SHP77 (cell line): Measurements from ENCODE around the gene UVRAG.
A peak's percentile ranks its signal among the peaks of the same experiment; 100 is the strongest.

Source experiments
- DNase-seq, 2 experiments: peaks; one replicate each; lab custom pipeline; 2025; lab: John Stamatoyannopoulos, UW

Gene UVRAG

DNA sequence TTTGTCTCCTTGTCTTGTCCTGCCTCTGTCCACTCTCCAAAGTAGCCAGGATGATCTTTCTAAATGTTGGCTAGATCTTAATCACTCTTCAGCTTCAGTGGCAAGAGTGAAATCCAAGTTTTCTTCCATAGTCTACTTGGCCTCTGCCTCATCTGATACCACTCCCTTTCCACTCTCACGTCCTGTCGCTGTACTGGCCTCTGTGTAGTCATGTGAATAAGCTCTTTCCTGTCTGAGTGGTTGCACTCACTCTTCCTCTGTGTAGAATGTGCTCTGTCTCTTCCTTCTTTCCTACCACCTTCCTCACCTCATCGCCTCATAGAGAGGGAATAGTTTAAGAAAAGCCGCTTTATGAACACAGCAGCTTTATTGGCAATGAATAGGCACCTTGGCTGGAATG is 304.8 kb downstream of the UVRAG start:
- DNase-seq = no peak

- no peak for DNase-seq
Measured at GRCh38 chr11:76120513-76121101, 305.6 kb downstream of the UVRAG start.

DNA sequence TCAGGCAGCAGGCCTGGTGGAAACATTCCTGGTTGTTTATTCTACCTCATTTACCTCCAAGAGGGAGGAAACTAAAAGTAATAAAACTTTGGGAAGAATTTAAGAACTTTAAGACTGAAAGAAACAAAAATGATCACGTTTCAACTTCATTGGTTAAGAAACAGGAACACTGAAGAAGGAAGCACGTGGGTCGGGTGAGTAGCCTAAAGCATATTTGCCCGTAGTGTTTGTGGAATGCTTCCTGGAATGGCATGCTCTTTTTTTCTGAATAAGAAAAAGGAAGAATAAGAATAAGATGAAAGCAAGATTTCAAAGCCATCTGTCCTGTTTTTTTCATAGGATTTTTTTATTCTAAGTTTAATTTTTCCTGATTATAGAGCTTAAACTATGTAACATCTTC is 308.2 kb downstream of the UVRAG start:
- no peak for DNase-seq

GRCh38 chr11:76124905-76125770 is 310.1 kb downstream of the UVRAG start:
- no peak for DNase-seq

DNA sequence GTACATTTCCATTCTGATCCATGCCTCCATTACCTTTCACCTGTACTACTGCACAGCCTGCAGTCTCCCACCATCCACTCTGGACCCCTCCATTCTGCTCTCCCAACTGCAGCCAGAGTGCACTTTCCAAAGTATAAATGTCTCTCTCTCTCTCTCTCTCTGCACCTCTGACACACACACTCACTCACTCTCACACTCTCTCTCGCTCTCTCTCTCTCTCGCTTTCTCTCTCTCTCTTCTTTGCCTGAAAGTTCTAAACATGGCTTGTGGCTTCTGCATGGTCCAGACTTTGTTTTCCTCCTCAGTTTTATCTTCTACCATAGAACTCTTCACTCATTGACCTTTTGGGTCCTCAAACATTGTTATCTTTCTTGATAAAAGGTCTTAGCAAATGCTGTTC is 314.7 kb downstream of the UVRAG start:
- DNase-seq = no peak

- no peak for DNase-seq
Measured at GRCh38 chr11:76131142-76131541, 316.1 kb downstream of the UVRAG start.

DNA sequence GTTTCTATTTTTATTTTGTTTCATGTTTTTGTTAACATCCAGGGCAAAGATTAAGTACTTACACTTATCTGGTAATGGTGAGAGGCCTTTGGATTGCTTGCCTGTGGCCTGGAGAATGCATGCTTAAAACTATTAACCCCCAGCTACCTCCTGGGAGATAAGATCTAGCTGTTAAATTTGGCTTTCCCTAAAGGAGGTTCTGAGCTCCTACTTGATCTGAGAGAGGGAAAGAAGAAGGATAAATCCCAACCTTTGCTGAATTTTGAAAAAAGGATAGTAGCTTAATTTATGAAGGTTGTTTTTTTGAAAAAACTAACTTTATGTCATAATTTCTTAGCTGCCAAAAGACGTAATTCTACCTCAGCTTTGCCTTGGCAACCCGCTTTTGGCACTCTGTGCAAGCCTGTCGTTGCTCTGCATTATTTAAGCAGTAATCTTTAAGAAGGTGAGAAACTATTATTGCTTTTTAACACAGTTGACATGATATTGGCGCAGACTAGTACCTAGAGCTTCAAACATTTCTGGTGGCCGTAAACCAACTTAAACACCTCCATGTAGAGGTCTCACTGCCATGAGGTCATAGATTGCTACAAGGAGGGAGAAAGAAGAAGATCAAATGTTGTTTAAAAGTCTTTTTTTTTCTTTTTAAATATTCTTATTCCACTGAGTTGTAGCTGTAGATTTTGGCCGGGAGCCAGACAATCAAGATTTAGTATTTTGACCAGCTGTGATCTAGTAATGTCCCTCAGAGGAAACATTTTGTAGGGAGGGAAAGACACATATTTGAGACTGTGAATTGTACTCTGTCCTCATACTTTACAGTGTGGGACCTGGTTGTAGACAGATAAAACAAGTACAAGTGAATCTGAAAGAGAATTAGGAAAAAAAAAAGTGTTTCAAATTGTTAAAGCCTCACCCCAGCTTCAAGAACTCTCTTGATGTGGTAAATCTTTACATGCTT is 316.9 kb downstream of the UVRAG start:
- DNase-seq = no peak

- DNase-seq = no peak
Measured at GRCh38 chr11:76134239-76134638, 319.2 kb downstream of the UVRAG start.

DNA sequence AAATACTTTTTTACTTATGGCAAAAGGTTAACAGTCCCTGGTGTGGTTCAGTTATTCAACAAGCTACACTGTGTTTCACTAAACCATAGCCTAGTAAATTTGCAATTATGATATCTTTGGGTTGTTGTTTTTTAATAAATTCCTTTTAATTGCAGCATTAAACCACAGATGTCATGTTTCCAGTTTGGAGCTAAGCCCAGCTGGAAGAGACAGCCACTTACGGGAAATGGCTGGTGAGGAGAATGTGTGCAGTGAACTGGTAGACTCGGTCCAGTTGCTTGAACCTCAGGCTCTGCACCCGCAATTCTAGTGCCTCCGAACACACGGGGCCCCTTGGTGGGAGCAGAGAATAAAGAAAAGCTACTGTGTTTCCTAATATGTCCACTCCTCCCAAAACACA is 320.5 kb downstream of the UVRAG start:
- DNase-seq = no peak

- no peak for DNase-seq
Measured at GRCh38 chr11:76139314-76139713, 324.3 kb downstream of the UVRAG start.

DNA sequence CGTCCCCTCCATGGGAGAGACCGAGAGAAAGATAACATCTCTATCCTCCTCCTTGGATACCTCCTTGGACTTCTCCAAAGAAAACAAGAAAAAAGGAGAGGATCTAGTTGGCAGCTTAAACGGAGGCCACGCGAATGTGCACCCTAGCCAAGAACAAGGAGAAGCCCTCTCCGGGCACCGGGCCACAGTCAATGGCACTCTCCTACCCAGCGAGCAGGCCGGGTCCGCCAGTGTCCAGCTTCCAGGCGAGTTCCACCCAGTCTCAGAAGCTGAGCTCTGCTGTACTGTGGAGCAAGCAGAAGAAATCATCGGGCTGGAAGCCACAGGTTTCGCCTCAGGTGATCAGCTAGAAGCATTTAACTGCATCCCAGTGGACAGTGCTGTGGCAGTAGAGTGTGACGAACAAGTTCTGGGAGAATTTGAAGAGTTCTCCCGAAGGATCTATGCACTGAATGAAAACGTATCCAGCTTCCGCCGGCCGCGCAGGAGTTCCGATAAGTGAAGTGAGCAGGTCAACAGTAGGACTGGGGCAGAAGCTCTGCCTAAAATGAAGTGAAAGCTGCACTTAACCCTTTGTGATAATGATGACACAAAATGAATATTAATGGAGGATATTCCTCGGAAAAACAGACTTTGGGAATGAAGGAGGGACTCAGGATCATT is 326.0 kb downstream of the UVRAG start:
- DNase-seq = no peak

DNA sequence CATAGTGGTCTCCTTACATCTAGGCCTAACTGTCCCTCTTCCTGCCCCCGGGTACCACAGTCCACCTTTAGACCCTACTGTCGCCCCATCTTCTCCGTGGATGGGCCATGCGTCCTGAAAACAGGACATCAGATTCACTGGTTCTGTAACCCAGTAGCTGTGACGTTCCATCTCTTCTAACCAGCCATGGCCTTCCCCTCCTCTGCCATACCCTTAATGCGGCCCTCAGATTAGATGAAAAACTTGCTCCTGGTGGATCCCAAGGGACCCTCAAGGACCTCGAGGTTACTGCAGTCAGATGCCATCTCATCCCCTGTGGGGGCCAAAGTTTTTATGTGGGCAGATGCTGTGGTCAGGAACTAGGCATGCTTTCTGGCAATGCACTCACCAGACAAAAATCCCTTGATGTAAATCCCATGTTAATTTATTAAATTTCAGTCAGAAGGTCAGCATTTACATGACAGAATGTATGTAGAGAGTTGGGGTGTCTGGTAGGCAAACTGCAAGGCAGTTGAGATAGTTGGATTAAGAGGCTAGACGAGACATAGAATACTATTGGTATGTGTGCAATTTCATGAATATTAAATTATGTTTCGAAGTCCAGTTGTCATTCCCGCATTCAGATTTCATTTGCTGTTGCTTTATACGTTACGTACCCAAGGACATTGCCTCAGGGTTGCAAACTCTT is 327.0 kb downstream of the UVRAG start:
- DNase-seq = no peak

DNA sequence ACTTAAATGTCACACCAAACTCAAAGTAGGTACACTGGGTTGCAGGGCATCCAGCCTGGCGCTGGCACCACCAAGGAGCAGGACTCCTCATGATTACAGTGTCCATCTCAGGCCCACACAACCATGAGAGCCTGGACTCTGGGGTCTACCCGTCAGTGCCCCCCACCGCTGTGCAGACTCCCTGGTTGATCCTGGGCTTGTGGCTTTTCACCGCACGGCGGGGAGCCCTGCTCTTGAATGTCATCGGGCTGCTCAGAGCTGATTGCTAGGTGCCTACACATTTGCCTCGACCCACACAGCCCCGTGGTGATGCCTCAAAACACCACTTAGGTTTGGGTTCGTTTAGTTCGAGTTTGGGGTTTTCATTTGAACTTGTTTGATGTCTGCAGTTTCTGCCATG is 328.3 kb downstream of the UVRAG start:
- no peak for DNase-seq

- DNase-seq = no peak
Measured at GRCh38 chr11:76147106-76147740, 332.2 kb downstream of the UVRAG start.

DNA sequence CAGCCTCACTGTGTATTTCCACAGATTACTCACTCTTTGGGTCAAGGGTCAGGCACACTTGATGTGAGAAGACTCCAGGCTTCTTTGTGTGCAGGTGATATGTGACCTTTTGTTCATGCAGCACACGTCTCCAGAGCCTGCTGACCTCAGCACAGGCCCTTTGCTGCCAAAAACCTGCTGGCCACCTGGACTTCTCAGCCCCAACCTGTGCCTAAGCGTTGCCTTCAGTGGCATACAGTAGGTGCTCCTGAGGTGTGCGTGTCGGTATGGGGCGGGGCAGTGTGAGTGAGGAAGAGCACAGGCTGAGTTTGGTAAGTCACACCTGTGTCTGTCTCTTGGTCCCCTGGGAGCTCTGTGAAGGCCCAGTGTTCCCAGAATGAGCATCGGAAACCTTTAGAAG is 333.2 kb downstream of the UVRAG start:
- DNase-seq = peak in 1 of 2 experiments; percentile 27

DNA sequence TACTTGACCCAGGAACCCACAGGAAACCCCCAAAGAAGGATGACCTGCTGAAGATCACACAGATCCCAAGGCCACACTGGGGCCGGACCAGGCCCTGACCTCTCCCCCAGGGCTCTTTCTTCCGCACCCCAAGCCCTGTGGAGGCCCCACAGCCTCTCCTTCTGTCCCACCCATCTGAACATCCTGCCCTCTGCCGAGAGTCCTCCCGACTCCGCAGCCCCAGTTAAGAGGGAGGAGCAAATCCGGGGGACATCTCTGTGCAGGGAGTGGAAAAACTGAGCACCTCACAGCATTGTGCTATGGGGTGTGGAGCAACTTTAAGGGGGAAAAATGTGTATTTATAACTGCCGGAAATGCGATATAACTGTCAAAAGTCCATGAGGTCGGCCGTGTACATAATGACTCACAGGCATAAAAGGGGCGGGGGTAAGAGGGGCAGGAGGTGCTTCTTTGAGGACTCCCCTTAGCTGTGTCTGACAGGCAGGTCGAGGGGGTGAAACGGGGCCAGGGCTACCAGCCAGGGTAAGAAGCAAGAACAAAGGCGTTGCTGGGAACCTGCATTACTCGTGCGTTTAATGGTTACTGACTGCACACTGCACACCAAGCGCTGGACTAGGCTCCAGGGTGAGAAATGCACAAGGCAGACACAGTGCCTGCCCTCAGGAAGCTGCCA is 334.1 kb downstream of the UVRAG start:
- peak in 1 of 2 experiments; percentile 39 for DNase-seq

DNA sequence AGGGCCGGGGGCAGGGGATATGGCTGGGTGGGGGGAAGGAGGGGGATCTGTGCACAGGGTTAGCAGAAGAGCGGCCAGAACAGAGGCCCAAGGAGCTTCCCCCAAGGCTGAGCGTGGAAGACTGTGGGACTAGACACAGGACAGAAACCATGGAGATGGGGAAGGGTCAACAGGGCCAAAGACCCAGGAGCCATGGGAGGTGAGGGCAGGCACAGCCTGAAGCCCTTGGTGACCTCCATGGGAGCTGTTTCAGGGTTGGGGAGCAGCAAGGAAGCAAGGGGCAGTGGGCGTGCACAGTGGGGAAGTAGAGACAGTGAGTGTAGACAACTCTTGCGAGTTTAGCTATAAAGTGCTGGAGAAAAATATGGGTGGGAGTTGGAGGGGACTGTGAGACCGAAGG is 334.7 kb downstream of the UVRAG start:
- no peak for DNase-seq

DNA sequence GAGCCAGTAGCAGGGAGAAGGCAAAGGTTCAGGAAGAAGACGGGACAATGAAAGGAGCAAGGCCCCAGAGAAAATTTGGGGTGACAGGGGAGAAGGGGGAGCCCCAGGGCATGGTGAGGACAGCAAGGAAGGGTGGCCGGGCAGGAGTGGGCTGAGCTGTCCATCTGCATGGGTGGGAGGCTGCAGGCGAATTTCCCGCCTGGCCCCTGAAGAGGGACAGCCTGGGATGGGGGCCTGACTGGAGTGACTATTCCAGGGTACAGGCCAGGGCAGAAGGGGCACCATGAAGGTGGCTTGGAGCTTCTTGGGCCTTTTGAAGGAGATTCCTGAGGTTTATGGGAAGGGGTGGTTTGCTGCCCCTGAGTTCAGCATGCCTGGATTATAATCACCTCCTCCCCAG is 335.1 kb downstream of the UVRAG start:
- no peak for DNase-seq

DNA sequence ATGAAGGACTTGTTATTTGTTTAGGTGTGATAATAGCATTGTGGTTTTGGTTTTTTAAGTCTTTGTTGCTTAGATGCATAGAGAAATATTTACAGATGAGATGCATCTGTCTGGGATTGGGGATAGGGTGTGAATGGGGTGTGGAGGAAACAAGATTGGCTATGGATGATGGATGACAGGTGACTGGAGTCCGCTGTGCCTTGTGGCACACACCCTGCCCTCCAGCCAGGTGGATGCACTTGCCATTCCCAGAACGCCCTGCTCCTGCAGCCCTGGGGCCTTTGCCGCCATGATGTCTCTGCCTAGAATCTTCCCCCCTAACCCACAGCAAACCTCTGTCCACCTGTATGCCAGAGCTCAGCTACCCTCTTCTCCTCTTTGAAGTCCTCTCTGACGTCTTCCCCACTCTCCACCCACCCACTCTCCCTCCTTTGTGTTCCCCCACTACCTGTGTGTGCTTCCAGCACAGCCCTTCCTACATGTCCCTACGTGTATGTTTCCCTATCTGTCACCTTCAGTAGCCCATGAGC is 336.6 kb downstream of the UVRAG start:
- DNase-seq = no peak

DNA sequence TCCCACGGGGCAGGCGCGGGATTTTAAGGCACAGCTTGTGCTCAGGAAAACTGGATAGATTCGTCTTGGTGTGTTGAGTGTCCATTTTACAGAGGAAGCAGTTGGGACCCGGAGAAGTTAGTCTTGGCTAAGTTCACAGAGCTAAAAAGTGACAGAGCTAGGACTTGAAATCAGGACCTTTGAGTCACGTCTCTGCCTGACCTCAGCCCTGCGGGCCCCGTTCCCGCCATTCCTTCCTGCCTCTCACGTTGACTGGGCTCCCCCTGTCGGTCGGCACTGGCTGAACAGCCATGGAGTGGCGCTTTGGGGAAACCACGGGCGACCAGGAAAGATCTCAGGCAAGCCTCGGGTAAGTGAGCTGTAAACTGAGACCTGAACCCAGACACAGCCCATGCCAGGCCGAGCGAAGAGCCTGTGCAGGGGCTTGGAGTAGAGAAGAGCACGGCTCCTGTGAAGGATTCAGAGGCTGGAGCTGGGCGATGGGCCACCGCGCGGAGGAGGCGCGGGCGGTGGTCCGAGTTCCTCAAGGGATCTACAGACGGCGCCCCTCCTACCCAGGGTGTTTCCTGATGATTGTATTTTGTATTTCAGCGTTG is 337.2 kb downstream of the UVRAG start:
- DNase-seq = no peak
